GM04503 (cell line): ENCODE data around the gene SHISAL1.
A peak's percentile ranks its signal among the peaks of the same experiment; 100 is the strongest.
"Not testable (repeated sequence)": the region's sequence is repeated elsewhere in the genome, so short reads cannot be mapped to it uniquely, and the experiment has no call there.

ENCODE experiments used
- DNase-seq: peaks from one replicate; pipeline ENCODE4 v3.0.0-alpha.2; 2012; ENCODE audit warnings: low read depth

Gene SHISAL1

GRCh38 chr22:44328326-44328725 lies 15.6 kb upstream of the SHISAL1 start:
- no peak for DNase-seq

GRCh38 chr22:44326491-44326885 lies 13.7 kb upstream of the SHISAL1 start:
- DNase-seq: no peak

- no peak for DNase-seq
Measured at GRCh38 chr22:44325718-44326490, 13.2 kb upstream of the SHISAL1 start.

GRCh38 chr22:44323140-44323790 lies 10.5 kb upstream of the SHISAL1 start:
- not testable (repeated sequence) for DNase-seq

GRCh38 chr22:44319685-44320084 lies 6.9 kb upstream of the SHISAL1 start:
- no peak for DNase-seq

- DNase-seq: no peak
Measured at GRCh38 chr22:44318751-44319150, 6.0 kb upstream of the SHISAL1 start.

GRCh38 chr22:44317886-44318637 lies 5.3 kb upstream of the SHISAL1 start:
- DNase-seq: no peak

GRCh38 chr22:44317123-44317444 lies 4.3 kb upstream of the SHISAL1 start:
- DNase-seq: no peak

- DNase-seq: no peak
Measured at GRCh38 chr22:44316393-44317122, 3.8 kb upstream of the SHISAL1 start.

- DNase-seq: no peak
Measured at GRCh38 chr22:44314425-44315067, 1.8 kb upstream of the SHISAL1 start.

GRCh38 chr22:44313385-44314006 lies 745 bp upstream of the SHISAL1 start:
- no peak for DNase-seq

- peak; percentile 81 for DNase-seq
Measured at GRCh38 chr22:44311855-44312170, 938 bp downstream of the SHISAL1 start.

GRCh38 chr22:44311104-44311854 lies 1.5 kb downstream of the SHISAL1 start:
- no peak for DNase-seq

- no peak for DNase-seq
Measured at GRCh38 chr22:44309647-44310046, 3.1 kb downstream of the SHISAL1 start.

- DNase-seq: peak; percentile 87
Measured at GRCh38 chr22:44309137-44309536, 3.6 kb downstream of the SHISAL1 start.

GRCh38 chr22:44307509-44308169 lies 5.1 kb downstream of the SHISAL1 start:
- no peak for DNase-seq

GRCh38 chr22:44305888-44306287 lies 6.9 kb downstream of the SHISAL1 start:
- peak; percentile 37 for DNase-seq

- DNase-seq: no peak
Measured at GRCh38 chr22:44305455-44305854, 7.3 kb downstream of the SHISAL1 start.

GRCh38 chr22:44304911-44305310 lies 7.8 kb downstream of the SHISAL1 start:
- no peak for DNase-seq

- peak; percentile 46 for DNase-seq
Measured at GRCh38 chr22:44304354-44304753, 8.4 kb downstream of the SHISAL1 start.
